IMR-90 (cell line): Measurements from ENCODE around the gene MAT1A. TPM values are rescaled to one million over a fixed set of nuclear protein-coding genes. Genes with fewer than 3 reads are reported as not detected.

Source experiments
- ATAC-seq: fragments of 200-7000 bp; cut with Tn5 transposase; 2 replicates; pipeline ENCODE4 v1.9.1; 2020; ENCODE audit warnings: low read depth, mild to moderate bottlenecking, moderate library complexity
- BruUV-seq: library from RNA; stranded (reverse); fragments of 400-500 nt; replicated peaks from 2 replicates; lab custom pipeline; 2021; lab: Mats Ljungman, UMichigan
- CTCF ChIA-PET: fragments of 300-600 bp; formaldehyde crosslinking; extraction: SDS; loops from one replicate; lab custom pipeline; 2021; ENCODE audit warnings: antibody characterized with exemption; lab: Yijun Ruan, JAX
- POLR2A ChIA-PET: fragments of 300-600 bp; sonication (Branson Sonifier 250); formaldehyde crosslinking; loops from one replicate; lab custom pipeline; 2022; ENCODE audit warnings: antibody characterized with exemption; ENCODE audit not compliant: unreplicated experiment; lab: Charles Lee
- DNase-seq: peaks from one replicate; pipeline ENCODE4 v3.0.0; 2013
- H2AFZ ChIP-seq: replicated peaks from 2 replicates; pipeline ENCODE3; 2013; ENCODE audit warnings: low read length, mild to moderate bottlenecking; ENCODE audit not compliant: poor library complexity
- H2AK5ac ChIP-seq: 2 replicates; pipeline ENCODE4 v1.6.1; 2013; ENCODE audit warnings: low read depth, low read length, inconsistent platforms
- H2AK9ac ChIP-seq: replicated peaks from 2 replicates; pipeline ENCODE3; 2013; ENCODE audit warnings: mild to moderate bottlenecking, low read depth, low read length, moderate library complexity; ENCODE audit not compliant: poor library complexity
- H2BK120ac ChIP-seq: 2 replicates; pipeline ENCODE4 v1.6.1; 2013; ENCODE audit warnings: low read depth, low read length, inconsistent platforms
- H2BK15ac ChIP-seq: 3 replicates; pipeline ENCODE4 v1.6.1; 2013; ENCODE audit warnings: low read depth, low read length, inconsistent platforms
- H2BK20ac ChIP-seq: 2 replicates; pipeline ENCODE4 v1.6.1; 2013; ENCODE audit warnings: low read depth, mild to moderate bottlenecking, inconsistent platforms, low read length, moderate library complexity
- H2BK5ac ChIP-seq: 2 replicates; pipeline ENCODE4 v1.6.1; 2013; ENCODE audit warnings: mild to moderate bottlenecking, low read depth, low read length, inconsistent platforms; ENCODE audit not compliant: poor library complexity, severe bottlenecking
- H3K14ac ChIP-seq: replicated peaks from 2 replicates; pipeline ENCODE4 v1.6.1; 2013; ENCODE audit warnings: low read depth, low read length, inconsistent platforms
- H3K18ac ChIP-seq: 2 replicates; pipeline ENCODE4 v1.6.1; 2013; ENCODE audit warnings: low read depth, low read length, control low read depth
- H3K23ac ChIP-seq: 2 replicates; pipeline ENCODE4 v1.6.1; 2013; ENCODE audit warnings: low read depth, low read length, inconsistent platforms
- H3K27ac ChIP-seq: 2 replicates; pipeline ENCODE4 v1.5.1; 2013; ENCODE audit warnings: mild to moderate bottlenecking, control low read depth, low read length; ENCODE audit not compliant: insufficient read depth
- H3K27me3 ChIP-seq: 2 replicates; pipeline ENCODE4 v1.6.1; 2013; ENCODE audit warnings: low read length; ENCODE audit not compliant: control insufficient read depth, insufficient read depth
- H3K36me3 ChIP-seq: 2 replicates; pipeline ENCODE4 v1.6.1; 2013; ENCODE audit warnings: low read length, mixed read lengths; ENCODE audit not compliant: control insufficient read depth, insufficient read depth
- H3K4ac ChIP-seq: 2 replicates; pipeline ENCODE4 v1.6.1; 2013; ENCODE audit warnings: low read depth, low read length, inconsistent platforms
- H3K4me1 ChIP-seq: 2 replicates; pipeline ENCODE4 v1.6.1; 2013; ENCODE audit warnings: low read length, mixed read lengths; ENCODE audit not compliant: control insufficient read depth, insufficient read depth
- H3K4me2 ChIP-seq: 2 replicates; pipeline ENCODE4 v1.6.1; 2013; ENCODE audit warnings: low read depth, mild to moderate bottlenecking, control low read depth, low read length, moderate library complexity
- H3K4me3 ChIP-seq: 2 replicates; pipeline ENCODE4 v1.5.1; 2013; ENCODE audit warnings: low read depth, mild to moderate bottlenecking, control low read depth, low read length, moderate library complexity; ENCODE audit not compliant: insufficient read depth
- H3K56ac ChIP-seq: 2 replicates; pipeline ENCODE4 v1.6.1; 2013; ENCODE audit warnings: low read length, inconsistent platforms; ENCODE audit not compliant: insufficient read depth; ENCODE audit errors: extremely low read depth
- H3K79me1 ChIP-seq, 2 experiments: 2 replicates each; pipeline ENCODE4 v1.6.1; 2013; ENCODE audit warnings: low read length in 2 of 2, inconsistent platforms in 1 of 2, low read depth in 1 of 2
- H3K9ac ChIP-seq: 2 replicates; pipeline ENCODE4 v1.6.1; 2013; ENCODE audit warnings: low read depth, low read length, control low read depth
- H3K9me1 ChIP-seq: 2 replicates; pipeline ENCODE4 v1.6.1; 2013; ENCODE audit warnings: low read length, inconsistent platforms; ENCODE audit not compliant: insufficient read depth
- H3K9me3 ChIP-seq: 2 replicates; pipeline ENCODE4 v1.6.1; 2013; ENCODE audit warnings: low read length; ENCODE audit not compliant: control insufficient read depth, insufficient read depth
- H4K20me1 ChIP-seq: 2 replicates; pipeline ENCODE4 v1.6.1; 2013; ENCODE audit warnings: low read length, inconsistent platforms; ENCODE audit not compliant: insufficient read depth
- H4K5ac ChIP-seq: 2 replicates; pipeline ENCODE4 v1.6.1; 2013; ENCODE audit warnings: mild to moderate bottlenecking, low read depth, low read length, control low read depth
- H4K8ac ChIP-seq, 2 experiments: 2 replicates each; pipeline ENCODE4 v1.6.1; 2013; ENCODE audit warnings: low read depth in 2 of 2, low read length in 2 of 2, control low read depth in 1 of 2, inconsistent platforms in 1 of 2
- H4K91ac ChIP-seq: 2 replicates; pipeline ENCODE4 v1.6.1; 2013; ENCODE audit warnings: low read depth, low read length, inconsistent platforms; ENCODE audit not compliant: insufficient read depth
- BHLHE40 ChIP-seq: fragments of 150-350 bp; IDR thresholded peaks from 2 replicates; pipeline ENCODE4 v1.6.1; 2016; ENCODE audit warnings: mild to moderate bottlenecking, low read depth, low read length
- CEBPB ChIP-seq: IDR thresholded peaks from 2 replicates; pipeline ENCODE4 v1.6.1; 2012; ENCODE audit warnings: low read depth, low read length, improper control_type of control experiment
- CTCF ChIP-seq: conservative IDR thresholded peaks from 2 replicates; pipeline ENCODE4 v1.5.1; 2012; ENCODE audit warnings: mild to moderate bottlenecking, low read depth, low read length, improper control_type of control experiment
- ELK1 ChIP-seq: fragments of 150-350 bp; IDR thresholded peaks from 2 replicates; pipeline ENCODE4 v1.6.1; 2016; ENCODE audit warnings: low read depth, mild to moderate bottlenecking, low read length, moderate library complexity, borderline replicate concordance
- FOS ChIP-seq: fragments of 150-350 bp; IDR thresholded peaks from 2 replicates; pipeline ENCODE4 v1.6.1; 2016; ENCODE audit warnings: low read depth, low read length
- MAFK ChIP-seq: IDR thresholded peaks from 2 replicates; pipeline ENCODE4 v1.6.1; 2012; ENCODE audit warnings: low read depth, low read length, improper control_type of control experiment
- MAZ ChIP-seq: IDR thresholded peaks from 2 replicates; pipeline ENCODE4 v1.6.1; 2012; ENCODE audit warnings: low read depth, mild to moderate bottlenecking, low read length, improper control_type of control experiment, moderate library complexity, borderline replicate concordance
- MXI1 ChIP-seq: IDR thresholded peaks from 2 replicates; pipeline ENCODE4 v1.6.1; 2012; ENCODE audit warnings: low read depth, mild to moderate bottlenecking, low read length, moderate library complexity, borderline replicate concordance
- NFE2L2 ChIP-seq: fragments of 150-350 bp; IDR thresholded peaks from 2 replicates; pipeline ENCODE4 v1.6.1; 2016; ENCODE audit warnings: low read depth, mild to moderate bottlenecking, low read length
- POLR2A ChIP-seq: IDR thresholded peaks from 2 replicates; pipeline ENCODE4 v1.6.1; 2012; ENCODE audit warnings: mild to moderate bottlenecking, low read depth, low read length
- RAD21 ChIP-seq: IDR thresholded peaks from 2 replicates; pipeline ENCODE4 v1.6.1; 2012; ENCODE audit warnings: low read length, improper control_type of control experiment
- RCOR1 ChIP-seq: IDR thresholded peaks from 2 replicates; pipeline ENCODE4 v1.6.1; 2012; ENCODE audit warnings: mild to moderate bottlenecking, low read length, improper control_type of control experiment; ENCODE audit not compliant: insufficient replicate concordance
- RFX5 ChIP-seq: IDR thresholded peaks from 2 replicates; pipeline ENCODE4 v1.8.0; 2012; ENCODE audit warnings: low read depth, mild to moderate bottlenecking, low read length, moderate library complexity
- SMC3 ChIP-seq: fragments of 150-350 bp; IDR thresholded peaks from 2 replicates; pipeline ENCODE4 v1.6.1; 2016; ENCODE audit warnings: low read depth, mild to moderate bottlenecking, antibody characterized with exemption, low read length, moderate library complexity
- USF2 ChIP-seq: fragments of 150-350 bp; IDR thresholded peaks from 2 replicates; pipeline ENCODE4 v1.6.1; 2017; ENCODE audit warnings: mild to moderate bottlenecking, antibody characterized with exemption, low read length, low read depth
- dilution Hi-C: fragments of 300-500 bp; cut with HindIII; formaldehyde crosslinking; loops from one replicate; pipeline ENCODE4 v1.14.3; 2018; ENCODE audit warnings: low sequenced_read_pairs; ENCODE audit not compliant: unreplicated experiment
- in situ Hi-C: fragments of 300-500 bp; cut with MboI; formaldehyde crosslinking; loops from 3 replicates; pipeline ENCODE4 v1.14.3; 2019; ENCODE audit warnings: low sequenced_read_pairs, inconsistent platforms, mixed read lengths
- intact Hi-C: fragments of 100-400 bp; cut with micrococcal nuclease; formaldehyde crosslinking; loops from 2 replicates; pipeline ENCODE4 v1.10.0; 2022
- polyA plus RNA-seq, 3 experiments: library from polyadenylated mRNA; depleted of rRNA; stranded (reverse); fragments of >200 nt; gene quantifications; 2 replicates each; pipeline ENCODE4 v1.2.3, GENCODE V29; 2012; ENCODE audit warnings: low replicate concordance in 1 of 3
- total RNA-seq: library from RNA; depleted of rRNA; stranded (reverse); fragments of >200 nt; gene quantifications from 2 replicates; pipeline ENCODE4 v1.2.3, GENCODE V29; 2012

The MAT1A gene
- total and polyA plus RNA-seq, 2 of the 4 experiments (the other 2 are of a cell fraction) = not detected

- ChIA-PET POLR2A (no interaction called here), CTCF (no interaction called here)
- H3K36me3 ChIP-seq = no peaks in the 10 kb centered on the region
- H3K9me3 ChIP-seq = no peaks in the 10 kb centered on the region
- H4K5ac ChIP-seq = no peak overlapping the region
- BruUV-seq = no TSS peak
- TF ChIP-seq NFE2L2 (no peak), RCOR1 (no peak), FOS (no peak), CTCF (no peak), RAD21 (no peak), MAZ (no peak), RFX5 (no peak), MAFK (no peak), CEBPB (no peak), SMC3 (no peak), BHLHE40 (no peak), POLR2A (no peak), USF2 (no peak), ELK1 (no peak), MXI1 (no peak)
- DNase-seq = no peak
- dilution Hi-C loops = no loop called here
- H3K18ac ChIP-seq = no peak overlapping the region
- H3K4me3 ChIP-seq = no peak overlapping the region
- no peaks in the 10 kb centered on the region for H3K27me3 ChIP-seq
- no peak overlapping the region for H3K14ac ChIP-seq
- intact Hi-C loops = no loop called here
- no peak overlapping the region for H3K4ac ChIP-seq
- H2AFZ ChIP-seq = no peak overlapping the region
- no peak overlapping the region for H3K4me2 ChIP-seq
- H3K56ac ChIP-seq = no peak overlapping the region; the same call in 1 of the 2 replicates
- no peak overlapping the region for H3K27ac ChIP-seq
- H2AK9ac ChIP-seq = no peak overlapping the region
- H3K9me1 ChIP-seq = no peaks in the 10 kb centered on the region
- H3K79me1 ChIP-seq = no peaks in the 10 kb centered on the region
- in situ Hi-C loops = no loop called here
- H2BK20ac ChIP-seq = no peak overlapping the region
- H3K23ac ChIP-seq = no peak overlapping the region
- H3K9ac ChIP-seq = no peak overlapping the region
- no peaks in the 10 kb centered on the region for H4K20me1 ChIP-seq
- H3K4me1 ChIP-seq = no peaks in the 10 kb centered on the region
- H4K8ac ChIP-seq = no peak overlapping the region
- no peak overlapping the region for H2AK5ac ChIP-seq
- H2BK5ac ChIP-seq = no peak overlapping the region
- no peak overlapping the region for H2BK120ac ChIP-seq
- ATAC-seq = no peak
- H4K91ac ChIP-seq = no peak overlapping the region
- no peak overlapping the region for H2BK15ac ChIP-seq
Observed at GRCh38 chr10:80320377-80320776, 30.9 kb upstream of the MAT1A start.
